H1 (cell line): ENCODE data around the gene PTPRG. TPM values are rescaled to one million over a fixed set of nuclear protein-coding genes. Genes with fewer than 3 reads are reported as not detected.

Source experiments
- CHD7 ChIP-seq: fragments of 300-600 bp; sonication (generic); IDR thresholded peaks from 2 replicates; pipeline ENCODE4 v1.7.1; 2012; ENCODE audit warnings: low read length, moderate library complexity, mild to moderate bottlenecking, inconsistent platforms; ENCODE audit not compliant: insufficient replicate concordance
- GABPA ChIP-seq: IDR thresholded peaks from 2 replicates; pipeline ENCODE4 v1.6.1; 2011; ENCODE audit warnings: mild to moderate bottlenecking, low read length, moderate library complexity, borderline replicate concordance; ENCODE audit not compliant: insufficient read depth
- HDAC6 ChIP-seq: IDR thresholded peaks from one replicate; pipeline ENCODE4 v1.7.1; 2012; ENCODE audit warnings: low read depth, mild to moderate bottlenecking, inconsistent platforms, low read length, moderate library complexity
- POLR2AphosphoS5 ChIP-seq: IDR thresholded peaks from 2 replicates; pipeline ENCODE4 v1.6.1; 2011; ENCODE audit warnings: low read depth, low read length
- TEAD4 ChIP-seq: IDR thresholded peaks from 2 replicates; pipeline ENCODE4 v1.6.1; 2012; ENCODE audit warnings: low read depth, low read length, inconsistent platforms, mixed read lengths
- polyA plus RNA-seq, 7 experiments: library from polyadenylated mRNA; depleted of rRNA in 3 of 7; stranded (reverse) in 5 of 7; unstranded in 2 of 7; fragments of >200 nt in 5 of 7; fragments of 200-250 nt in 2 of 7; gene quantifications; 1 replicate in 5 of 7; 2 replicates in 1 of 7; 4 replicates in 1 of 7; pipeline versions ENCODE4 v1.2.1 to v1.2.3, GENCODE V29; 2011 to 2013; ENCODE audit warnings: missing spikeins in 2 of 7, mixed read lengths in 2 of 7
- total RNA-seq: library from RNA; stranded (reverse); fragmentation: NEBNext Ultra II Directional; extraction: Animal tissue kit (Norgen Biotek cat#: 25700); gene quantifications from 2 replicates; pipeline ENCODE4 v1.2.1, GENCODE V29; 2021

The PTPRG gene
- total and polyA plus RNA-seq, 2 of the 8 experiments (the other 6 are each of a cell fraction or from before 2014, with no cell fraction given), result 23.3 to 96.2 TPM

GRCh38 chr3:61948699-61949305, 387.4 kb downstream of the PTPRG start (continued):
- TF ChIP-seq CHD7 (no peak), GABPA (no peak), HDAC6 (no peak), POLR2AphosphoS5 (no peak), TEAD4 (no peak)
